MCF 10A (cell line): Measurements from ENCODE around the gene NCL. TPM values are rescaled to one million over a fixed set of nuclear protein-coding genes. Genes with fewer than 3 reads are reported as not detected.
A peak's percentile ranks its signal among the peaks of the same experiment; 100 is the strongest.
"Not testable (repeated sequence)": the region's sequence is repeated elsewhere in the genome, so short reads cannot be mapped to it uniquely, and the experiment has no call there.

Experiments
- BruUV-seq: library from RNA; stranded (reverse); fragments of 400-500 nt; replicated peaks from 2 replicates; lab custom pipeline; 2021; lab: Mats Ljungman, UMichigan
- CTCF ChIA-PET: fragments of 300-600 bp; sonication (Branson Sonifier 250); formaldehyde crosslinking; extraction: SDS; loops from one replicate; lab custom pipeline; 2021; ENCODE audit warnings: antibody characterized with exemption, inconsistent platforms; lab: Yijun Ruan, JAX
- POLR2A ChIA-PET: fragments of 300-600, 350-650 bp; sonication (Branson Sonifier 250); formaldehyde crosslinking; extraction: SDS; loops from one replicate; lab custom pipeline; 2020; ENCODE audit warnings: antibody characterized with exemption, inconsistent platforms; lab: Yijun Ruan, JAX
- DNase-seq: peaks from one replicate; pipeline ENCODE4 v3.0.0-alpha.2; 2018; ENCODE audit not compliant: unreplicated experiment
- H3K27ac Mint-ChIP-seq: one replicate; pipeline ENCODE4 v1.8.0; 2022; ENCODE audit warnings: mild to moderate bottlenecking, low read depth, mixed read lengths; ENCODE audit not compliant: unreplicated experiment
- H3K27me3 Mint-ChIP-seq: one replicate; pipeline ENCODE4 v1.8.0; 2022; ENCODE audit warnings: mixed read lengths; ENCODE audit not compliant: insufficient read depth, unreplicated experiment
- H3K36me3 Mint-ChIP-seq: one replicate; pipeline ENCODE4 v1.8.0; 2022; ENCODE audit warnings: mild to moderate bottlenecking, moderate library complexity, mixed read lengths; ENCODE audit not compliant: insufficient read depth, unreplicated experiment
- H3K4me1 Mint-ChIP-seq: one replicate; pipeline ENCODE4 v1.8.0; 2022; ENCODE audit warnings: mixed read lengths; ENCODE audit not compliant: insufficient read depth, unreplicated experiment
- H3K4me3 Mint-ChIP-seq: one replicate; pipeline ENCODE4 v1.8.0; 2022; ENCODE audit warnings: mild to moderate bottlenecking, moderate library complexity, mixed read lengths; ENCODE audit not compliant: unreplicated experiment
- H3K9me3 Mint-ChIP-seq: one replicate; pipeline ENCODE4 v1.8.0; 2022; ENCODE audit warnings: mixed read lengths; ENCODE audit not compliant: unreplicated experiment
- intact Hi-C: fragments of 100-400 bp; cut with micrococcal nuclease; formaldehyde crosslinking; loops from 2 replicates; pipeline ENCODE4 v1.14.1; 2022
- total RNA-seq: library from RNA; stranded (reverse); gene quantifications from 2 replicates; pipeline ENCODE4 v1.2.3, GENCODE V29; 2022
- TF ChIP-seq, protein P1 (sequence below): fragments of 200-600 bp; IDR thresholded peaks from one replicate; pipeline ENCODE4 v1.8.0; 2022; ENCODE audit warnings: antibody characterized with exemption, mild to moderate bottlenecking; ENCODE audit not compliant: unreplicated experiment

NCL gene
- total RNA-seq, 1 experiment from 2014 or later: 778 TPM

DNA sequence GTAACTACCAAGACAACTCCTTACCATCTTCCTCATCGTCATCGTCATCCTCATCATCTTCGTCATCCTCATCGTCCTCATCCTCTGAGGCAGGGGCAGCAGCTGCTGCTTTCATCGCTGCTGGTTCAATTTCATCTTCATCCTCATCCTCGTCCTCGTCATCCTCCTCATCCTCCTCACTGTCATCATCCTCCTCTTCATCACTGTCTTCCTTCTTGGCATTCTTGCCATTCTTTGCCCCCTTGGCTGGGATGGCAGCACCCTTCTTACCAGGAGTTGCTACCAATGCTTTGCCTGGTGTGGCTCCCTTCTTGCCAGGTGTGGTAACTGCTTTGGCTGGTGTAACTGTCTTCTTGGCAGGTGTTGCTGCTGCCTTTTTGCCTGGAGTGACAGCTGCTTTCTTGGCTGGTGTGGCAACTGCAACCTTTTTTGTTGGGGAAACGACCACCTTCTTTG, 2.7 kb downstream of the NCL start:
- ChIA-PET CTCF (interaction anchor here (2.9 kb wide), 1 partner anchor 9 kb away, joined by 19 read pairs; no protein-coding TSS in a partner anchor), POLR2A (interaction anchor here (1.8 to 5.1 kb wide), 2 partner anchors 8 to 15 kb away, joined by 4 to 74 read pairs; no protein-coding TSS in a partner anchor)
- intact Hi-C loops: no loop called here
- Mint-ChIP-seq H3K4me1 (peaks cover 33% of the 10 kb centered on the region), H3K36me3 (peaks cover 80% of the 10 kb centered on the region), H3K27ac (no peak overlapping the region), H3K4me3 (peak overlapping the region; percentile 88), H3K9me3 (no peaks in the 10 kb centered on the region), H3K27me3 (no peaks in the 10 kb centered on the region)
- no TSS peak for BruUV-seq
- TF ChIP-seq, protein P1, sequence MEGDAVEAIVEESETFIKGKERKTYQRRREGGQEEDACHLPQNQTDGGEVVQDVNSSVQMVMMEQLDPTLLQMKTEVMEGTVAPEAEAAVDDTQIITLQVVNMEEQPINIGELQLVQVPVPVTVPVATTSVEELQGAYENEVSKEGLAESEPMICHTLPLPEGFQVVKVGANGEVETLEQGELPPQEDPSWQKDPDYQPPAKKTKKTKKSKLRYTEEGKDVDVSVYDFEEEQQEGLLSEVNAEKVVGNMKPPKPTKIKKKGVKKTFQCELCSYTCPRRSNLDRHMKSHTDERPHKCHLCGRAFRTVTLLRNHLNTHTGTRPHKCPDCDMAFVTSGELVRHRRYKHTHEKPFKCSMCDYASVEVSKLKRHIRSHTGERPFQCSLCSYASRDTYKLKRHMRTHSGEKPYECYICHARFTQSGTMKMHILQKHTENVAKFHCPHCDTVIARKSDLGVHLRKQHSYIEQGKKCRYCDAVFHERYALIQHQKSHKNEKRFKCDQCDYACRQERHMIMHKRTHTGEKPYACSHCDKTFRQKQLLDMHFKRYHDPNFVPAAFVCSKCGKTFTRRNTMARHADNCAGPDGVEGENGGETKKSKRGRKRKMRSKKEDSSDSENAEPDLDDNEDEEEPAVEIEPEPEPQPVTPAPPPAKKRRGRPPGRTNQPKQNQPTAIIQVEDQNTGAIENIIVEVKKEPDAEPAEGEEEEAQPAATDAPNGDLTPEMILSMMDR: no peak
- no peak for DNase-seq

DNA sequence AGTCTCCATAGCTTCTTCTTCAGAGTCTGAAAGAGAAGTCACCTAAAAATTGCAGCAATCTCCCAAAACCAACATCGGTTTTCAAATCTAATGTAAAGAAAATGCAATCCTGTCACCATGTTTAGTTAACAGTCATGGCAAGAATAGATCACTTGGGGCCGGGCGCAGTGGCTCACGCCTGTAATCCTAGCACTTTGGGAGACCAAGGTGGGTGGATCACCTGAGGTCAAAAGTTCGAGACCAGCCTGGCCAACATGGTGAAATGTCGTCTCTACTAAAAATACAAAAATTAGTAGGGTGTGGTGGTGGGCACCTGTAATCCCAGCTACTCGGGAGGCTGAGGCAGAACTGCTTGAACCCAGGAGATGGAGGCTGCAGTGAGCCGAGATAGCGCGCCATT, 3.4 kb downstream of the NCL start:
- ChIA-PET POLR2A (interaction anchor here (1.8 to 5.1 kb wide), 2 partner anchors 7 to 14 kb away, joined by 4 to 74 read pairs; no protein-coding TSS in a partner anchor), CTCF (interaction anchor here (2.9 kb wide), 1 partner anchor 8 kb away, joined by 19 read pairs; no protein-coding TSS in a partner anchor)
- H3K4me1 Mint-ChIP-seq: peaks cover 33% of the 10 kb centered on the region
- peak overlapping the region; percentile 43 for H3K4me3 Mint-ChIP-seq
- BruUV-seq, H3K9me3 Mint-ChIP-seq, H3K27ac Mint-ChIP-seq, DNase-seq, intact Hi-C loops, H3K27me3 Mint-ChIP-seq: not testable (repeated sequence)
- H3K36me3 Mint-ChIP-seq: peaks cover 87% of the 10 kb centered on the region

DNA sequence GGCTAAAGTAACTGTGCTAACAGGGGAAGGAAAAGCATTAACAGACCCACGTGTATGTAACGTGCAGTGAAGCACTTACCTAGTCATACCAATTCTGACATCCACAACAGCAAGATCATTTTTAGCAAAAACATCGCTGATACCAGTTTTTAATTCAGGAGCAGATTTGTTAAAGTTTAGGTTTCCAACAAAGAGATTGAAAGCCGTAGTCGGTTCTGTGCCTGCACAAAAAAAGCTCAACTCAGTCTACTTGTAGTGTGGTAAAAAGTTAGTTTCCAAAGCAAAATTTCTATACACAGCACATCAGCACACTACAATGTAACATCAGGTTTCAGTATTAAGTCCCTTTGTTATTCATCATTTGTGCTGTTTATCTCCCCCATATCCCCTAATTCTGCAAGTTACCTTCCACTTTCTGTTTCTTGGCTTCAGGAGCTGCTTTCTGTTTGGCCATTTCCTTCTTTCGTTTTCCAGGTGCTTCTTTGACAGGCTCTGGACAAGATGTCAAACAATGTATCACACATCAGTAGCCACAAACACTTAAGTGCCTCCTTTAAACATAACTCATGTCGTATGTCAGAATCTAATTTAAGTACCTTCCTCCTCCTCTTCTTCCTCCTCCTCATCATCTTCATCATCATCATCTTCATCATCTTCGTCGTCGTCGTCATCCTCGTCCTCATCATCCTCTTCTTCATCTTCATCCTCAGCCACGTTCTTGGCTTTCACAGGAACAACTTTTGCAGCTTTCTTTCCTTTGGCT, 4.0 kb downstream of the NCL start:
- H3K4me3 Mint-ChIP-seq: peak overlapping the region; percentile 43
- no peaks in the 10 kb centered on the region for H3K9me3 Mint-ChIP-seq
- peak overlapping the region; percentile 49 for H3K27ac Mint-ChIP-seq
- H3K4me1 Mint-ChIP-seq: peaks cover 33% of the 10 kb centered on the region
- peaks cover 93% of the 10 kb centered on the region for H3K36me3 Mint-ChIP-seq
- no peak for DNase-seq
- ChIA-PET CTCF (no interaction called here), POLR2A (interaction anchor here (1.8 to 5.1 kb wide), 2 partner anchors 7 to 14 kb away, joined by 4 to 74 read pairs; no protein-coding TSS in a partner anchor)
- intact Hi-C loops: no loop called here
- no peaks in the 10 kb centered on the region for H3K27me3 Mint-ChIP-seq
- TF ChIP-seq, protein P1: no peak
- TSS peak; percentile 0 for BruUV-seq

DNA sequence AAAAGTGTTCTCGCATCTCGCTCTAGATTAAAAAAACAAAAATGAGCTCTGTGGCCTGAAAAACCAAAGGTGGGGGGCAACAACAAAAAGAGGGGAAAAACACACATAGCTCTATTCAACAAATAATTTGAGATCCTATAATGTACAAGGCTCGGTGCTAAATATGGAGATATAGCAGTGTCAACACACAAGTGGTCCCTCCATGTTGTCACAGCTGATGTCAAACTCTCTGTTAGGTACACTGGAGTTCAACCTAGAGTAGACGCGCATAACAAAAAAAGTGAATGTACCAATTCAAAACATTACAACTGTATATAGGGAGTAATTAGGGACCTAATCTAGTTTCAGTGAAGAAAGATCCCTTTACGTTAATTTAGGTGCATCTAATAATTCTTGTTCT, 5.9 kb downstream of the NCL start:
- ChIA-PET POLR2A (interaction anchor here (2.0 kb wide), 1 partner anchor 8 kb away, joined by 6 read pairs; no protein-coding TSS in a partner anchor), CTCF (interaction anchor here (0.6 to 3.9 kb wide), 6 partner anchors 8 to 355 kb away, joined by 3 to 18 read pairs (median 4); no protein-coding TSS in a partner anchor)
- peaks cover 33% of the 10 kb centered on the region for H3K4me1 Mint-ChIP-seq
- intact Hi-C loops: no loop called here
- no peaks in the 10 kb centered on the region for H3K9me3 Mint-ChIP-seq
- no peak overlapping the region for H3K4me3 Mint-ChIP-seq
- peaks cover 100% of the 10 kb centered on the region for H3K36me3 Mint-ChIP-seq
- no peak overlapping the region for H3K27ac Mint-ChIP-seq
- TF ChIP-seq, protein P1: no peak
- H3K27me3 Mint-ChIP-seq: no peaks in the 10 kb centered on the region
- DNase-seq: no peak
- BruUV-seq: no TSS peak
